ENCODE data around the gene PLA2G4B.

PLA2G4B gene

DNA sequence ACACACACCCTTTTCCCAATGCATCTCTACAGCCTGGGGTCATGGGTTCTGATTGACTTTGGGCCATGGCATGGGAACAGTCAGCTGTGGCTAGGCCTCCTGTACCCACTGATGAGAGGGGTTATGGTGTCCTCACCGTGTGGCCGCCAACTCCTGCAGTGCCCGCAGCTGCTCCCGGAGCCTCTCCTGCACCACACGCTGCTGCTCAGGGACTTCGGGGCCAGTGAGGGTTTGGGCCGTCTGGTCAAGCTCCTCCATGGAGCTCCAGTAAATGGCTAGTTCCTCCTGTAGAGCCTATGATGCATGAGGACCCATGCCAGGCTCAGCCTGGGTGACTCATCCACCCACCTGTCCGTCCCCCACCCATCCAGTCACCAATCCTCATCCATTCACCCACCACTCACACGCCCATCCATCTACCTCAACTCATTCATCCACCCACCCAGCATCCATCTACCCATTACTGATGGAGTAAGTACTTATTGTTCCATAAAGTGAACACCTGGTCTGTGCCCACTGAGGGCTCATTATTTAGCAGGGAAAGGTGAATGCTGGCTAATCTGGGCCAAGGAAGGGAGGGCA, 33.6 kb downstream of the PLA2G4B start:
- no peak for DNase-seq

DNA sequence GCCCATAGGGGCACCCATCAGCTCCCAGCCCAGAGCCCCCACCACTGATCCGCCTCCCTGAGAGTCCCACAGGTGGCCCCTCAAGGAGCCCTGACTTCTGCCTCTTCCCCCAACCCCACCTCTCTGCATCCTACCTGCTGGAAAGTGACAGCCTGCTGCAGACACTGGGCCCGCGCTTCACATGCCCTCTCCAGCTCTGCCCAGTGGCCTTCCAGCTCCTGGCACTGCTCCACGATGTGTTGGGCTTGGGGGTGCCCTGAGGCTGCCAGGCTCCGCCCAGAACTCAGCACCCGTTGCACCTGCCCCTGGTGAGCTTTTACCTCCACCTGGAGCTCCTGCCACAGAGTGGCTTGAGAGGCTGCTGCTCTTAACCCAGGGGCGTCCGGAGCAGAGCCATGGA, 35.1 kb downstream of the PLA2G4B start:
- DNase-seq, result no peak

DNA sequence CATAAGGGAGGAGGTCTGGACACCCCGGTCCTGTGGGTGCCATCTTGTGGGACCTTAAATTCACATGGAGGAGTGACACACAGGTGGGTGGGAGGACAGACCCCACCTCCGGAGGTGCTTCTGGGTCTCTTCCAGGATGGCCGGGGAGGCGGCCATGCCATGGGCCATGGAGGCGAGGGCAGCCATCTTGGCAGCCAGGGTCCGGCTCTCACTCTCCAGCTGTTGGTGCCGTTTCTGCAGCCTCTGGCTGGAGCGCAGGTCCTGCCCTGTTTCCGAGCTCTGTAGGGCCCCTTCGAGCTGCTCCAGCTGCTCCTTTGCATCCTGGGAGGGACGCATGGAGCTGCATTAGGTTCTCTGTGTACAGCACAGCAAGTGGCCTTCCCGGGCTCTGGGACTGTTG, 36.1 kb downstream of the PLA2G4B start:
- no peak for DNase-seq

DNA sequence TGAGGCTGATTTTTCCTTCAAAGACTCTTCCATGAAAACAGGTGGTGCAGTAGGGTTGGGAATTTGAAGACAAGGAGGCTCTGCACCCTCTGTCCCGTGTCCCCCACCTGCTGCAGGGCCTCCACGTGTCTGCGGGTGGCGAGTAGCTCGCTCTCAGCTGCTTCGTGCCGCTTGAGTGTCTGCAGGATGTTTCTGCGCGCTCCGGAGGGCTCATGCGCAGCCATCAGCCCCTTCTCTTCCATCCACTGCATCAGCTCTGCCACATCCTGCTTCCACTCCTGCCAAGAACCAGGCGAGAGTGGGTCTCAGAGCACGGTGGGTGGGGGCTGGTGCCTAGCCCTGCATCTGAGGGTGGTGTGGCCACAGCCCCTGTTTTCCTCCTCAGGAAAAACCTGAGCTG, 37.4 kb downstream of the PLA2G4B start:
- no peak for DNase-seq

DNA sequence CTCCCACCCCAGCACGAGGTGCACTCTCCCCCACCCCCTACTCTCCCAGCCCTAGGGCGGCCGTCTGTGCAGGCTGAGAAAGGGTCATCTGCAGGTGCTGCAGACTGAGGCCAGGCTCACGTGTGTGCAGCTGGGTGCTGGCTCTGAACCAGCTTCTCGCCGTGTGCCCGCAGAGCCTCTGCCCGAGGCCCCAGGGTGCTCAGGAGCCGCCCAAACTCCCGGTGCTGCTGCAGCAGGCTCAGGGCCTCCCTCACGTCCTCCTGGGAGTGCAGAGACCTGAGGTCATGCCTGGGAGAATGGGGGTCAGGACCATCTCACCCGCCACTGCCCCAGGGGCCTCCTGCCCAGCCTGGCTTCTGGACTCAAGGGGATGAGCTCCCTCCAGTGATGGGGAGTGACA, 38.0 kb downstream of the PLA2G4B start:
- no peak for DNase-seq

DNA sequence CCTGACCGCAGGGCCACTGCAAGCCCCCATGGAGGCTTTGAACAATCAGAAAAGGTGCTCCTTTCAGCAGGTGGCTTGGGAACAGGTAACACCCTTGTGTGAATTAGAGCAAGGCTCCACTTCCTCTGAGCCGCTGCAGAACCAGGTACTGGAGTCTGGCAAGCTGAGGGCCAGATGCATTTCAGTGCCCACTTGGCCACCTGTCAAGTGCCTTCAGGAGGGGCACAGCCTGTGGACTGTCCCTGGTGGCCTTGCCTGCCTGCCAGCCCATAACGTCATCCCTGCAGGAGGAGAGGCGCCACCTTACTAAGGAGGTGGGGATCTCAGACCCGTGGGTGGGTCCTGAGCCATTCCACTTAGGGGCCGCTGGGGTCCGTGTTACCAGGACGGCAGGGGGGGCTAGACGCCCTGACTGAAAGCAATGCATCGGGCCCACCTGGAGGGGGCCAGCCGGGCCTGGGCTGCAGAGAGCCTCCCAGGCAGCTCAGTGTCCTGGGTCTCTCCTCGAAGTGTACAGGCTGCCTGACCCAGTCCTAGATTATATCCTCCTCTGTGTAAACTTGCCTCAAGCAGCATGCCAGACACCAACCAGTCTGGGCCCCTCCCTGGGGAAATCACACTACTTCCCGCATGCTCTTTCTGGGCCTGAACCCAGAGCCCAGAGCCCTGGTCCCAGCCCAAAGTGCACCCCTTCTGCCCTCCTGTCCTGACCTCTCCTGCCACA, 39.1 kb downstream of the PLA2G4B start:
- DNase-seq, result no peak

DNA sequence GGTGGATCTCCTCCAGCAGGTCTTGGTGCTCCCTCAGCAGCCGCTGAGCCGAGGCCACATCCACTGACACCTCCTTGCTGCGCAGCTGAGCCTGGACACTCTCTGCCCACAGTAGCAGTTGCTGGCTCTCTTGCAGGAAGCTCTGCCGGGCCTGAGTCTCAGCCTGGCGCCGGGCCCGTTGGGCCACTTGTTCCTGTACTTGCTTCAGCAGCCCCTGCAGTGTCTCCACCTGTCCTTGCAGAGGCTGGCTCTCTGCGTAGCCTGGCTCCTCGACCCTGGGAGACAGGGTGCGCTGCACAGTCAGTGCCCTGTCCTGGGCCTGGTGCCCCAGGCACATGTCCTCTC, 39.7 kb downstream of the PLA2G4B start:
- no peak for DNase-seq

DNA sequence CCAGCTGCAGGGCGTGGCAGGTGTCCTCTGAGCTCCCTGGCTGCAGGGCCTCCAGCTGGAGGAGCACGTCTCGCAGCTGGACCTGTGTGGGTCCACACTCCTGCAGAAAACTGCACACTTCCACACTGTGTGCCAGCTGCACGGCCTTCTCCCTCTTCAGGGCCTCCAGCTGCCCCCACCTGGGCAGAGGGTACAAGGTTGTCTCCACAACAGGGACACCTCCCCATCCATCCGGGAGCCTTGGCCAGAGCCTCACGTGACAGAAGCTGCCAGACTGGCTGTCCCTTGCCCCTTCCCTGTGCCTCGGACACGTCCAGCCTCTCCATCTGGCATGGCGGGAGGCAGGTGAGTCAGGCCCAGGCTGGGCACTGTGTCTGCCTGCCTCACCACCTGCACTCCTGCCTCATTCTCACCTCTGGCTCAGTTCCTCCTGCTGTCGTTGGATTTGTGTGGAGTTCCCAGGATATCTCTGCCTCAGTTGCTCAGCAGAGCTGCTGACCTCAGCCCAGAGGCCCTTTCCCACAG, 40.7 kb downstream of the PLA2G4B start:
- no peak for DNase-seq

DNA sequence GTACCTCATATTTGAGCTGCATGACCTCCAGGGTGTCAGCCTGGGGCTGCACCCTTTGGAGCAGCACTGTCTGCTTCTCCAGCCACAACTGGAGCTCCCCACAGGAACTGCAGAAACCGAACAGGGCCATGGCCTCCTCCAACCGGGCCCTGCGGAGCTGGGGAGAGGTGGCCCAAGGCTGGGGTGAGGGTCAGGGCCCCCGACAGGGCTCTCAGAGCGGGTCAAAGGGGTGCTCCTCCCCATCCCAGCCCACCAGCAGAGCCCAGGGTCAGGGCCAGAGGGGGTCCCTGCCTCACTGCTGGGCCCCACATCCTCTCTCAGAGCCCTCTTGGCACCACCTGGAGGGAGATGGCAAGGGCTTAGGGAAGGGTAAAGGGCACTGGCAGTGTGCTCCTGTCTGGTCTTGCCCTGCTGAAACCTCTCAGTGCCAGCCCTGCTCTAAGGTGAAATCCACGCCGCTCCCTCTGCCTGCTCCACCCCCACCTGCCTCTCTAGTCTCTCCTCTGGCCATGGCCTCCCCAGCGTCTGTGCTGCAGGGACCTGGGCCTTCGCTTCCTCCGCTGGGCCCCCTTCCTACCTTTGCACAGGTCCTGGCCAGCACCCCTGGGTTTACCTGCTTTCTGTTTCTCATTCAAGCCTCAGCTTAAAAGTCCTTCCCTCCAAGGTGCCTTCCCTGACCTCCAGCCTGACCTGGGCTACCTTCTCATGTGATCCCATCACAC, 41.7 kb downstream of the PLA2G4B start:
- no peak for DNase-seq

DNA sequence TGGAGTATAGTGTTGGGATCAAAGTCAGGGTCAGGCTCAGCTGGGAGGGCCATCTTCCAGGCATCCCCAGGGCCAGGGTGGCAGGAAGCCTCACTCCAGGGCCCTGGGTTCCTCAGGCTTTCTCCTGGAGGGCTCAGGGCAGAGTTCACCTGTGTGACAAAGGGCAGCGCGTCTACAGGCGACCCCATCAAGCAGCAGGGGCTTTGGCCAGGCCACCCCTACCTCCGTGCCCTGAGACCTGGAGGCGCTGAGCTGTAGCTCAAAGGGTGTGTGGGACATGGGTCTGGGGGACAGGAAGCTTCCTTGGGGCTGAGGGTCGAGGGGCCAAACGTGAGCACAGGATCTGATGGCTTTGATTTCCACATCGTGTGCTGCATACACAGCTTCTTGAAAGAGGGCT, 42.4 kb downstream of the PLA2G4B start:
- DNase-seq, result no peak

DNA sequence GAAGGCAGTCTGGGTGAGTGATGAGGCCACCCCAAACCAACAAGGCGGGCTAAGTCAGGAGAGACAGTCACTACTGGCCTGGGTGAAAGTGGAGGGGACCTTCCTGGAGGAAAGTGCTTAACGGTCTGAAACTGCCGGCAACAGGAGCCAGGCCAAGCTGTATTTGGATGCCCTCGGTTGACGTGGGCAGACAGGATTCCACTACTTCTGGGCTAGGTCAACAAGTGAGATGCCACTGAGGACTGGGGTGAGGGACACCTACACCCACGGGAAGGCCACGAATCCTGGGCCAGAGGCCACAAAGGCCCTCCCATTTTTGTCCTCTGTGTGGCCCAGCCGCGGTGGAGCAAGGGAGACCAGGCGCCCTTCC, 42.9 kb downstream of the PLA2G4B start:
- DNase-seq, result no peak

DNA sequence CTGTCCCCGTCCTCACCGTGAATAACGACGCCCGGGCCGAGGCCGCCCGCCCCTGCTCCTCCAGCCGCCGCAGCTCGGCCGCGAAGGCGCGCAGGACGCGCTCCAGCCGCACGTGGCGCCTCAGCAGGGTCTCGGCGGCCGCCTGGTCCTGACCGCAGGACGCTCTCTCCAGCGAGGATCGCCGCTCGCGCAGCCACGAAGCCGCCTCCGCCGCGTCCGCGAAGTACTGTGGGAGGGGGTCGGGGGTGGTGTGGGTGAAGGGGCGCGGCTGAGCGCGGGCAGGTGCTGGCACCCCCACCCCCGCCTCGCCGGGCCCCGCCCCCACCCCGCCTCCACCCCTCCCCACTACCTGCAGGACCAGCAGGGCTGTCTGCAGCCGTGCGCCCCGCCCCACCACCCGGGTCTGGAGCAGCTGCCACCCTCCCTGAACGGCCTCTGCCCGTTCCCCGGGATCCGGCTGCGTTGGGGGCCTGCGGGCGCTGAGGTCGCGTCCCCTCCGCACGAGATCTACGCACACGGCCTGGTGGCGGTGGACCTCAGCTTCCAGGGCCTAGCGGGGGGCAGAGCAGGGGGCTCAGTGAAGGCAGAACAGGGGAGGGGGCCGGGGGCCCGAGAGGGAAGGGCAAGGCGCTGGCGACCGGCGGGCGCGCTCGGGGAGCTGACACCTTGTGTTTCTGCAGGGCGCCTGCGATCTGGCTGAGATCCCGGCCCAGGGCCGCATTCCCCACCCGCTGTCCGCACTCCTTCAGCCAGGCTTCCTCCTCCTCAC, 43.5 kb downstream of the PLA2G4B start:
- no peak for DNase-seq

DNA sequence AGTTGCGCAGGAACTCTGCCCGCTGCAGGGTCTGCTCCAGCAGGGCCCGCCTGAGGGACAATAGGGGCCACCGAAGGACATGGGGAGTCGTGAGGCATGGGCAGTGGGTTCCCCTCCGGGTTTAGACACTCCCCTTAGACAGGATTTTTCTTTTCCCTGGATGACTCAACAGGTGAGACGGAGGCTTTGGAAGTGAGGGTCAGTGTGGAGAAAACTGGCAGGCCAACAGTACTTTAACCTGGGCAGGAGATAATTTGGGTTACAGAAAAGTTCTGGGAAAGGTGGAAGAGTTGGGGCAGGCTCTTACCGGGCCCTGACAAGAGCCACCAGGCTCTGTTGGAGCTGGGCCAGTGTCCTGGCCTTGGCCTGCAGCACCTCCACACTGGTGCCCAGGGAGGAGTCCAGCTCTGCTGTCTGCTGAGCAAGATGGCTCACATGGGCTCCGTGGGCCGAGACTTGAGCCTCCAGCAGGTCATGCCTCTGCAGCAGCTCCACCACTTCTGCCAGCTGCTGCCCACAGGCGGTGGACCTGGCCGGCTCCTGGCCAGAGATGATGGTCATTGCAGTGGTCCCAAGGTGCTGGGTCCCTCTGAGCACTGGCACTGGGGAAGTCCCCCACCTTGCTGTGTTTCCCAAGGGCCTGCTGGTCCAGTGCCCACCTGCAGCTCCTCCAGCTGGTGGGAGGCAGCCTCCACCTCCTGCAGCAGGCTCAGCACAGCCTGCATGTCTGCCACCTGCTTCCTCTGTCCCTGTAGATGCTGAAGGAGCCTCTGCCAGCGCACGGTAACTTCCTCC, 44.2 kb downstream of the PLA2G4B start:
- no peak for DNase-seq

DNA sequence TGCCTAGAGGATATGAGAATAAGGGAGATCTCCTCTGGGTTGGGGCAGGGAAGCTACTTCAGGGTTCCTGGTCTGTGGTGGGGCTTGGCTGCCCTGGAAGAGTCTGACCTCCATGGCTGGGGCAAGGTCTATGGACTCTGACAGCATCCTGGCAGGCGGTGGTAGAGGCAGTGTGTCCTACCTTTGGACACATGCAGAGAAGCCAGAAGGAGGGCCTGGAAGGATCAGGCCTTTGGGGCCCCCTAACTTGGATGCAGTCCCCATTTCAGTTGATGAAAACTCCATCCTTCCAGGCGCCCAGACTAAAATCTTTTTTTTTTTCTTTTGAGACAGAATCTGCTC, 44.8 kb downstream of the PLA2G4B start:
- DNase-seq, result no peak

DNA sequence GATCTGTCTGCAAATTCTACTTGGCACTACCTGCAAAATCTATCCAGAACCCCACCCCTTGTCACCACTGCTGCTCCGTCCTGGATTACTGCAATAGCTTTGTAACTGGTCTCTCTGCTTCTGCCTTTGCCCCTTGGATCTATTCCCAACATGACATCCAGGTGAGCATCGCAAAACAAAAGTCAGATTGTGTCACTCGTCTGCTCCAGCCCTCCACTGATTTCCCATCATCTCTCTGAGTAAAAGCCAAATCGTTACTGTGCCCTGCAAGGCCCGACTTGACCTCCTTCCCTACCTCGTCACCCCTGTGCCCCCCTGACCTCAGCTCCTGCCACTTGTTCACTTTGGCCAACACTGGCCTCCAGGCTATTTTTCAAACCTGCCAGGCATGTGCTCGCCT, 45.8 kb downstream of the PLA2G4B start:
- no peak for DNase-seq

DNA sequence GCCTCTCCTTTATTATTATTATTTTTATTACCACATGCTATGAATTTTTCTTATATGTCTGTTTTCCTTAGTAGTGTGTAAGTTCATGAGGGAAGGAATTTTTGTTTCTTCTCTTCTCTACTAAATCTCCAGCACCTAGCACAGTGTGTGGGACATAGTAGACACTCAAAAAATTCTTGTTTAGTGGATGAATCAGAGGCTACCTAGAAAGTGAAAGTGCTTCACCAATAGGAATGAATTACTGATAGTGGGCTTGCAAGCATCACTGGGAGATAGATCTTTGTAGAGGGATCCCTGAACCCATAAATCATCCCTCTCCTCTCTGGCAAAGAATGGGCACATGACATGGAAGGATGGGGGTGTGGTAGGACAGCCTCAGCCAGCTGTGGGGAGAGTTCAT, 46.7 kb downstream of the PLA2G4B start:
- DNase-seq, result no peak

DNA sequence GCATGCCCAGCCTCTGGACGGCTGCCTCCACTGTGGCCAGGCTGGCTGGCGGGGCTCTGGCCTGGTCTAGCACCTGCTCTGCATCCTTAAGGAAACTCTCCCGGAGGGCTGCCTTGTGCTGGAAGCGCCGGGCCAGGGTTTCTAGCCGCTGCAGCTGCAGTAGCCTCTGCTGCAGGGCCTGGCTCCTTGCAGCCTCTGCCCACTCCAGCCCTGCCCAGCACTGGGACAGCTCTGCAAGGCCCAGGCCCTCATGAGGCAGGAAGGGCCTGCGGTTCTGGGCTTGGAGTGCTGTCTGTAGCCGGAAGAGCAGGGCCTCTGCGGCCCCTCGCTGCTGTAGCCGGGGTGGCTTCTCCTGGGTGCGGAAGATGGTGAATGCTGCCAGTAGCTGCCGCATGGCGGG, 47.2 kb downstream of the PLA2G4B start:
- DNase-seq, result no peak

DNA sequence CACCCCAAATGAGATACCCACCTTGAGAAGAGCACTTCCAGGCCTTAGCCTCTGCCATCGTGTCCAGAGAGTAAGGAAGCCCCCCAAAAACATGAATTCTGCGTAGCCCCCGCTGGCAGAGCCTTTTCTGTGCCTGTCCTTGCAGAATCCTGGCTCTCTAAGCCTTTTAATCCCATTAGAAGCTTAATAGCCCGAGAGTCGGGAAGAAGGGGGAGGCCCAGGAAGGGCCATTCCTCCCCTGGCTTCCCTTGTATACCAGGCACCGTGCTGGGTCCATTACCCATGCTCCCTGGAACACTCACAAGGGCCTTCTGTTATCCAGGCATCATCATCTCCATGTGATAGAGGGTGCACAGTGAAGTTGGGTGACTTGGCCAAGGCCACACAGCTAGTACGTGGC, 48.1 kb downstream of the PLA2G4B start:
- no peak for DNase-seq

DNA sequence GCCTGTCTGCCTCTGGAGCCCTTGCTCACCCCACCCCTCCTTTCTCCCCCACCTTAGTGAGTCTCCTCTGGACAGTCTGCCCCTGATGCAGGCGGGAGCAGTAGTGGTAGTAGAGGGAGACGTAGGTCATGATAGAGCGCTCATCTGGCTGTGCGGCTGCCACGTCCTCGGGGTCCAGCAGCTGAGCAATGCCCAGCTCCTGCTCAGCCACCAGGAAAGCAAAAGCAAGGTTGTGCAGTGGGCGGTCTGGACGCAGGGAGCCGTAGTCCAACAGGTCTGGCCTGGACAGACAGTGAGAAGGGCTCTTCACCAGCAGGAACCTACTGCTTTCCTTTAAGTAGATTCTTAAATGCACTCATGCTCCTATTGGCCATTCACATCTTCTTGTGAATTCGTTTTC, 48.5 kb downstream of the PLA2G4B start:
- no peak for DNase-seq

DNA sequence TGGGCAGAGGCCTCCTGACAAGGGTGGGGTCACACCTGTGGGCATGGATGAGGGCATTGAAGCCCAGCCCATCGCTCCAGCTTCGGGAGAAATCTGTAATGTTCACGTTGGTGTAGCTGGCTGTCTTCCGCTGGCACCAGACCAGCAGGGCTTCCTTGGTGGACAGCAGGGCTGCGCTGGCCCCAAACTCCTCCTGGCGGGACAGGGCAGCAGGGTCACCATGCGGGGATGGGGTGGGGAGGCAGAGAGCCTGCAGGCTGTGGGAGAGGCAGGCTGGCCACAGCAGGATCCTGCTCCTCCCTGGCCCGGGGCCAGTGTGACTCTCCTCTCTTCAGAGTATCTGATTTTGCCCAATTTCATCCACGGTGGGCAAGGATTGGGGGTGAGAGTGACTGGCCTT, 49.2 kb downstream of the PLA2G4B start:
- no peak for DNase-seq

DNA sequence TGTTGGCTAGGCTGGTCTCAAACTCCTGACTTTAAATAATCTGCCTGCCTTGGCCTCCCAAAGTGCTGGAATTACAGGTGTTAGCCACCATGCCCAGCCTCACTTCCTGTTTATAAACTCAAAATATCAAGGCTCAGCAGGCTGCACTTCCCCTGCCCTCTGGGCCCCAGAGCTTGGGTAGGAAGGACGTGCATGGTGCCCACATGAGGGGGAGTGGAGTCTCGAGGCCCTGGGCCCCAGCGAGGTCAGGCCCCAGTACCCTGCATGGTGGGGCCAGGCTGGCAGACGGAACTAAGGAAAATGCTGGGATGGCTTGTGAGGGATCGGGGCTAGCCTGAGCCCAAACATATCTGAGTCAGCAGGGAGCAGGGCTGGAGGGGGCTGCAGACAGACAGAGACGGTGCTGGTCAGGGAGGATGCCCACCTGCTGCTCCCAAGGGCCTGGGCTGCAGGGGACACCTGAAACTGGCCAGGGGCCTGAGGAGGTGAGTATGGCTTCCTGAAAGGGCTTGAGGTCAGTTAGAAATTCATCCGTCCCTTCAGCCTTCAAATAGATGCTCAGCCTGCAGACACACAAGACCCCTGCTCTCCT, 50.1 kb downstream of the PLA2G4B start:
- DNase-seq, result no peak

DNA sequence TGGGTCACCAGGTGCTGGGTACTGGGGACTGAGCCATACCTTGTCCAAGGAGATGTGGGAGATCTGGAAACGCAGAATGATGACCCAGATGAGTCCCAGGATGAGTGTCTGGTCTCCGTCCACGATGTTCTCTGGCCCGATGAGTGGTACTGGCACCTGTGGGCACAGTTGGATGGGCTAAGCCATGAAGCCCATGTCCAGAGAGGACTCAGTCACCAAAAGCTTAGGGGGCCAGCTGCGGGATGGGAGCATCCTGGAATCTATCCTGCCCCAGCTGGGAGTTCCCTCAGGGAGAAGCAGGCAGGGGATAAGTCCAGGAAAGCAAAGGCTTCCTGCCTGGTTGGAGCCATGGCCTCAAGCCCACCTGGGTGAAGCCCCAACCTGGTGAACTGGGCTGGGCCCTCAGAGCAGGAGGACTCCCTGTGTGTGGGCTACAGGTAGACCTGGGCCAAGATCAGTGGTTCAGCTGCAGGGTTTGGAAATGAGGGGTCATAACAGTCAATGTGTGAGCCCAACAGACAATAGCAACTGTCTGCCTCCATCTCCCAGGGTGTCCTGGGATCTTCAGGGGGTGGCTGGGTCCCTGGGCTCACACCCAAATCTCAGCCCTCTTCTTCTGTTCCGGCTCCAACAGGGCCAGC, 51.5 kb downstream of the PLA2G4B start:
- DNase-seq, result no peak

Measured in activated naive CD4-positive, alpha-beta T cell treated with anti-CD3 and anti-CD28 coated beads, Interleukin-2, amount 50 U/mL, for 16 hours (primary cell).